ENCODE data around the gene DIO1.
"Not testable (repeated sequence)": the region's sequence is repeated elsewhere in the genome, so short reads cannot be mapped to it uniquely, and the experiment has no call there.

The DIO1 gene

DNA sequence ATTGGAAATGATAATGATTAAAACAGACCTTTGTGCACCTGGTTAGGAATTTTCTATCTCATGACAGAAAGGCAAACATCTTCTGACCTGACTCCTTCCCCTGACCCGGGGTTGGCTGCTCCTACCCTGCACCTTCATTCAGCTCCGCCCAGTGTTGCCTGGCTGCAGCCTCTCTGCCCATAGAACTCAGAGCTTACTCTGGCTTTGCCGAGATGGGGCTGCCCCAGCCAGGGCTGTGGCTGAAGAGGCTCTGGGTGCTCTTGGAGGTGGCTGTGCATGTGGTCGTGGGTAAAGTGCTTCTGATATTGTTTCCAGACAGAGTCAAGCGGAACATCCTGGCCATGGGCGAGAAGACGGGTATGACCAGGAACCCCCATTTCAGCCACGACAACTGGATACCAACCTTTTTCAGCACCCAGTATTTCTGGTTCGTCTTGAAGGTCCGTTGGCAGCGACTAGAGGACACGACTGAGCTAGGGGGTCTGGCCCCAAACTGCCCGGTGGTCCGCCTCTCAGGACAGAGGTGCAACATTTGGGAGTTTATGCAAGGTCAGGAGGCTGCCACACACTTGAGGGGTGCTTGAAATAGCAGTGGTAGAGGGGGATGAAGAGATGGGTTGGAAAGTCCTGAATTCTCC is at the start of gene DIO1:
Gene DIO1 (plus strand): TSS at position 189 of the 638 bp plus-strand sequence. CDS start 24 bp downstream, at position 213.
- no peak for DNase-seq (ENCODE audit: low read depth)

DNA sequence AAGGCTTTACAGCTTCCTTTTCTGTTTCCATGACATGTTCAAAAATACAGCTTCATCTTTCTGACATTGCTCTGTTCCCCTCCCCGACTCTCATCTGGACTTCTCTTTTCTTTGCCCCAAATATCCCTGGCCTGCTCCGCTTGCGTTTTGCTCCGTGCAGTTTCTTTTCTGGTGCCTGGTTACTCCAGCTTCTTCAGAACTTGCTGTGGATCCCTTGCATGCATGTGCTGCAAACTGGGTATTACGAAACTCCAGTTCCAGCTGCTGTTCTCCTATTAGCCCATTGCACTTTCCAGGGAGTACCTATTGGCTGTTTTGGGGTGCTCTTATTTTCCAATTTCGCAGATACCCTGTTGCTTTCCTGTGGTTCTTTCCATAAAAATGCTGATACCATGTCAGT is 46.0 kb upstream of the DIO1 start:
- DNase-seq (ENCODE audit: low read depth): no peak

DNA sequence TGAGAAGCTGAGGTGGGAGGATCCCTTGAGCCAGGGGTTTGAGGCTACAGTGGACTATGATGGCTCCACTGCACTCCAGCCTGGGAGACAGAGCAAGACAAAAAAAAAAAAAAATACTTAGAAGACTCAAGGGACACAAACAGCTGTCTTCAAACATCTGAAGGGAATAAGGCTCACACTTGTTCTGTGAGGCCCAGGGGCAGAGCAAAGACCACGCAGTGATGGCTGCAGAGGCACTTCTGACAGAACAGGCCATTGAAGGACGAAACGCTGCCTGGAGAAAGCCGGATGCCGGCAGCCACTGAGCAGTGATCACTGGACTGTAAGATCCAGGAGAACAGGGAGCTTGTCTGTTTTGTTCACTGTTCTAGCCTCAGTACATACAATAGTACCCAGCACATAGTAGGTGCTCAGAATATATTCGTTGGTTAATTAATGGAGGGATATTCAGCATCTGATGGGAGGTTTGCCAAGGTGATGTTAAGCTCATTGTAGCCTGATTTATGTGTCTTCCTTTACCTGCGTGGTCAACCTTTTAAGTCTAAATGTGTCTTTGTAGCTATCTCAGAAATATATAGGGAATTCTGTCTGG is 43.8 kb upstream of the DIO1 start:
- no peak for DNase-seq (ENCODE audit: low read depth)

DNA sequence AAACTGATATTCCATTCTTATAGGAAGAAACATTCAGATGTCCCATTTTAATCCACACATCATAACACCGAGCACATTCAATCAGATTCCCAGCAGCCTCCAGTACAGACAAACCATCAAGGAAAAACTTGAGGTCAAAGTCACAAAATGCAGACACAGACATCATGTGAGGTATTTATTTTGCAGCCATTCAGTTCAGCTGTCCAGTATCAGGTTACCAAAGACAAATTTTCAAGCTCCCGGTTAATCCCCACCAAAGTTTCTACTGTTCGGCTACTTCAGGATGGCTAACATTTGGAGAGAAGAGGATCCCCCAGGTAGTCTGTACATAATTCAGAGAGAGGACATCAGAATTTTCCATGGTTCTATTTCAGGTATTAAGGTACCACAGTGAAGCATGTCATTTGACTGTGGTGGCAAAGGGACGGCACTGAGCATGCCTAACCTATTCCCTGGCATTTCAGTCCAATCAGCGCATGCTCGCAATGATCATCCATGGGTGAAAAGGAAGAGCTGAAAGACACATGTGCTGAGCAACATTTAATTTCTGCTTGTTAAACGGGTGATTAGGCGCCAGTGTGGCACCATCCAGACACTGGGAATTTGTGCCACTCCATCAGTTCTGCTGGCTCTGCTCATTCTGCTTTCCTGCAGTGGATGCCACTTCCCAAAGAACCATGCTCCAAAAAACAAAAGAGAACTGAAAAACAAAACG is 42.3 kb upstream of the DIO1 start:
- no peak for DNase-seq (ENCODE audit: low read depth)

DNA sequence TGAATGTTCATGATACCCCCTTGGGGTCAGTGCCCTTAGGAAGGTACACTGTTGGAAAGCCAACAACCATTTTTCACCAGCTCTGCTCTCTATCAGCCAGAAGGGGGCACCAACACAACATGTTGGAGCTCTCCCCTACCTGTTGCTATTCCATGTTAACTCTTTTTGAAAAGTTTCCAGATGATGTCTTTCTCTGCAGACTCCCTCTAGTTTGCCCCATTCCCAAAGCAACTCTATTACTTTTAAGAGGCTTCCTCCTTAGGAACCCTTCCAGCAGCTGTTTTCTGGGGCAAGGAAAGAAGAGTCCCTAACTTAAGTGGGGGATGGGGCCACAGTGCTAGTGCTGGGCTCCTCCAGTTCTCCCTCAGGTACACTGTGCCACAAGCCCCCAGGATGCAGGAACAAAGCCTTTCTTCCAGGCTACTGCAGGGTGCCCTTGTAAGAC is 33.0 kb upstream of the DIO1 start:
- DNase-seq (ENCODE audit: low read depth): no peak

DNA sequence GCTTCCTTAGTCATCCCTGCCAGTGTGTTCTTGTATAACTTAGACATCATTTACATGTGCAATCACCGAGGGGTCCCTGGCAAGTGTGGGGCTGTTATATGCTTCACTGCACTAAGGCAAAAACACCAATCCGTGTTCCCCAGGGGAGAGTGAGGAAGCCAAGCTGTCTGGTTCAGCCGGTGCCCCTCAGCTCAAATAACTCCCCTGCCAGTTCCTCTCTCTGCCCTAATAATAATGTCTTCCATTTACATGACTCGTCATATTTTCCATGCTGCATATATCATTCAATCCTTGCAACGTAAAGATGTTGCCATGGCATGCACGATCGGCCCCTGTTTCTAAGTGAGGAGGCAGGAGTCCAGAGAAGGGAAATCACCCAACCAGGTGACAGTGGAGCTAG is 31.5 kb upstream of the DIO1 start:
- no peak for DNase-seq (ENCODE audit: low read depth)

DNA sequence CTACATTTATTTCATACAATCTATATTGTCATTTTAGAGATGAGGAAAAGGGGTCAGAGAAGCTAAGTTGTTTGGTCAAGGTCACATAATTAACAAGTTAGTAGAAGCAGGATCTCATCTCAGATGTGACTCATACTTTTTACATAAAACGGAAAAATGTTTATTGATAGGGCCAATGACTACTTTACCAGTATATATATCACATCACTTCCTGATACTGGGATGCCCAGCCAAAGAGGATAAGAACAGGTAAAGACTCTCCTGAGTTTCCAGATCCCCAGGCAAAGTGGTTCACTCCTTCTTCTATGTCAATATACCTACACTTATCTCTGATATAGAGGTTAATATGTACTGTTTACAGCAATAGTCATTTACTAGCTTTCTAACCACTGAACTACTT is 25.4 kb upstream of the DIO1 start:
- DNase-seq (ENCODE audit: low read depth): no peak

DNA sequence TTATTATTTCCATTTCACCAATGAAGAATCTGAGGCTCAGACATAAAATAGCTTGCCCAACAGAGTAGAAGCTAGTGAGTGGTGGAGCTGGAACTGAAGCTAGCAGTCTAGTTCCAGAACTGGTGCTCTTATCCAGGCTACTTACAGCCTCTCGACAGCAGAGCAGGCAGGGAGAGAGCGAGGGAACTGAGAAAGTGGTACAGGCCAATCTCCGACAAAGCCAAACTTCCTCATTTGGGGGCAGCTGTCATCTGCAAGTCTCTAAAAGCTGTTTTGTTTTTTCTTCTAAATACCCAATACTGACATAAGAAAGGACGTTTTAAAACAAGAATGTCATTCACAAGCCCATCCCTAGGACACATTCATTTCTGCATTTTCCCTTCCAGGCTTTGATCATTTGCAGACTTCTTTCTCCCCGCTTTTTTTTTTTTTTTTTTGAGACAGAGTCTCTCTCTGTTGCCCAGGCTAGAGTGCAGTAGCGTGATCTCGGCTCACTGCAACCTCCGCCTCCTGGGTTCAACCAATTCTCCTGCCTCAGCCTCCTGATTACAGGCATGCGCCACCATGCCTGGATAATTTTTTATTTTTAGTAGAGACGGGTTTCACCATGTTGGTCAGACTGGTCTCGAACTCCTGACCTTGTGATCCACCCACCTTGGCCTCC is 24.4 kb upstream of the DIO1 start:
- no peak for DNase-seq (ENCODE audit: low read depth)

DNA sequence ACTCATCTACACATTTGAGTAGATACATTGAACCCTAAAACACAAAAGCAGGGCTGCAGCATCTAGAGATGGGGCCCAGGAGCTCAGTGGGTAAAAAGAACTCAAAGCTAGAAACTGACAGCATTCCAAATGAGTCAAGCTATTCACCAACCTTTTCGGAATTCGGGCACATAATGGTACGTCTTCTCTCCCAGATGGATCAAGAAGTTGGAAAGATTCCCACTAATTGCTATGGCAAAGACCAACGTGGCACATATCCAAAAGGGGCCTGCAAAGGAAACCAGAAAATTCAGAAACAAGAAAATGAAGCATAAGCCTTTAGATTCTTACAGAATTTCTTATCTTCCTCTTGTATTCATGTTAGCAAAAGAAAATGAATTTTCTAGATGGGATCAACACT is 22.8 kb upstream of the DIO1 start:
- DNase-seq (ENCODE audit: low read depth): no peak

DNA sequence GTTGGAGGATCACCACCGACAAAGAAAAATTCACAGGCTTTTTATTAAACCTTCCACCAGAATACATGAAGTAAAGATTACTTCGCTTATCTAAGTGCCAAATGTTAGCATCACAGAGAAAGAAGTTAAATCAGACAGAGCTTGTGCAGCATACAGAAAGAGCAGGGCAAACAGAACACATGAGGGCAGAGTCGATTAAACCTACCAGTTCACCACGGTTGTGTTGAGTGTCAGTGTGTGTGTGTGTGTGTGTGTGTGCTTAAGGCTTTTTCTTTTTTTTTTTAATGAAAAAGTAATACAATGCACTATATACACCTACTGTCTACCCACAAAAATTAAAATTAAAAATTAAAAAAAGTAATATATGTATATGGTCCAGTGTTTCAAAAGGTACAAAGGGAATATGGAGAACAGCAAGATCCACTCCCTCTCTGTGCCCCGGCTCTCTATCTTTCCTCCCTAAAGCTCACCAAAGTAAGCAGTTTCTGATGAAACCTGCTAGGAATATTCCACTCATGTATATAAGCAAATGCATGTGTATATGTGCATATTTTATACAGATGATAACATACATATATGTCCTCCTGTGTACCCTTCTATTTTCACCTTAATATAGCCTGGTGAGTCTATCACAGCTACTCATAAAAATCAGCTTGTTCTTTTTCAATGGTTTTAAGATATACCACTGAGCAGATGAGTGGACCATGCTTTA is 22.1 kb upstream of the DIO1 start:
- DNase-seq (ENCODE audit: low read depth): no peak

DNA sequence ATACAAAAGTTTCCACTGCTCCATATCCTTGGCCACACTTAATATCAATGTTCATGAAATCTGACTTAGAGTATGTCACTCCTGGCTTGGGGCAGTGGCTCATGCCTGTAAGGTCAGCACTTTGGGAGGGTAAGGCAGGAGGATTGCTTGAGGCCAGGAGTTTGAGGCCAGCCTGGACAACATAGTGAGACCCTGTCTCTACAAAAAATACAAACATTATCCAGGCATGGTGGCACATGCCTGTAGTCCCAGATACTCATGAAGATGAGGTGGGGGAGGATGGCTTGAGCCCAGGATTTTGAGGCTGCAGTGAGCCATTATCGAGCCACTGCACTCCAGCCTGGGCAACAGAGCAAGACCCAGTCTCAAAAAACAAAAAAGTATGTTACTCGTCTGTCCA is 18.8 kb upstream of the DIO1 start:
- not testable (repeated sequence) for DNase-seq (ENCODE audit: low read depth)

DNA sequence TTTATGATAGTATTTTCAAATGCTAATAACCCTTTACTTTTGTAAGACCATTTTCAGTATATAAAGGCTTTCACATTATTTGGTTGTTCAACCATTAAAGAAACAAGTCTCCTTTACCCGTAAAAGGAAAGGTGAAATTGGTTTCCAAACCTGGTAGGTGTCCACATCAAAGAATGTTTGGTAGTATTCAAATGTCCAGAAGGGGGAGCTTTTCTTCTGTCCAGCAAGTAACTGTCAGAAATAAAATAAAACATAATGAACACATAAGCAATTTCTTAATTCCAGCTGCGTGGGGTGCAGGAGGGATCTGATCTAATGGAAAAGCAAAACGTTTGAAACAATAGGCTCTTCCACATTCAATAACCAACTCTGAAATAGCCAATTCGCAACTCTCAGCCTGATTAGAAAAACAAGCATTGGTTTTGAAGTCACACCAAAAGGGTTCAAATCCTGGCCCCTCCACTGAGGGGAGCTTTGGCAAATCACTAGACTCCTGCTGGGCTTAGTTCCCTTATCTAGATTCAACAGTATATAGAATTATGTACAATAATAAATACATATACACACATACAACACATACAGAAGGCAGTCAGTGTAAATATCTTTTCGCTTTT is 15.4 kb upstream of the DIO1 start:
- DNase-seq (ENCODE audit: low read depth): no peak

DNA sequence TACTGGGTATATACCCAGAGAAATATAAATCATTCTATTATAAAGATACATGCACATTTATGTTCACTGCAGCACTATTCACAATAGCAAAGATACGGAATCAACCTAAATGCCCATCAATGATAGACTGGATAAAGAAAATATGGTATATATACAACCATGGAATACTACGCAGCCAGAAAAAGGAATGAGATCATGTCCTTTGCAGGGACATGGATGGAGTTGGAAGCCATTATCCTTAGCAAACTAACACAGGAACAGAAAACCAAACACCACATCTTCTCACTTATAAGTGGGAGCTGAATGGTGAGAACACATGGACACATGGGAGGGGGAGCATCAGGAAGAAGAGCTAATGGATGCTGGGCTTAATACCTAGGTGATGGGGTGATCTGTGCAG is 12.1 kb upstream of the DIO1 start:
- DNase-seq (ENCODE audit: low read depth): not testable (repeated sequence)

DNA sequence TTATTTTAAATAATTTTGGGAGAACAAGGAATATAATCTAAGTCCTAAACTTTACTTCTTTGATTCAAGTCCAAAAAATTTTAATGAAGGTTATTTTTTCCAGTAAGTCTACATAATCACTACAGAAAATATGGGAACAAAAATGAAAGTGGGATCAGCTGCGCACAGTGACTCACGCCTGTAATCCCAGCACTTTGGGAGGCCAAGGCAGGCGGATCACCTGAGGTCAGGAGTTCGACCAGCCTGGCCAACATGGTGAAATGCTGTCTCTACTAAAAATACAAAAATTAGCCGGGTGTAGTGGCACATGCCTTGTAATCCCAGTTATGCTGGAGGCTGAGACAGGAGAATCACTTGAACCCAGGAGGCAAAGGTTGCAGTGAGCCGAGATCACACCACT is 10.4 kb upstream of the DIO1 start:
- not testable (repeated sequence) for DNase-seq (ENCODE audit: low read depth)

DNA sequence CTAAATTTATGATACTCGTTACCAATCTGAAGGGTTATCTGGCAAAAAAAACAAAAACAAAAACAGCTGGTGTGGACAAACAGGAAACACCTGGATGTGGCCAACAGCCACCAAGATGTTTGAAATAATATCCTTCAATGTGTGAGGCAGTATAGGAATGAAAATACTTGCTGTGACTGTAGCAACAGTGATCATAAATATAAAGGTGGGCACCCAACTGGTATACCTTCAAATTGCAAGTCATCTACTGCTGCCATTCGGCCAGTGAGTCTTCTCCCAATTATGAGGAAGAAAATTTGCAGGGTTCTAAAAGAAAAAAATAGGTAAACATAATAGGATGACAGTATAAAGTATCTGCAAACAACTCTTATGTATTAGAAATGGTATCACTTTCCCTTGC is 5.3 kb upstream of the DIO1 start:
- DNase-seq (ENCODE audit: low read depth): no peak

DNA sequence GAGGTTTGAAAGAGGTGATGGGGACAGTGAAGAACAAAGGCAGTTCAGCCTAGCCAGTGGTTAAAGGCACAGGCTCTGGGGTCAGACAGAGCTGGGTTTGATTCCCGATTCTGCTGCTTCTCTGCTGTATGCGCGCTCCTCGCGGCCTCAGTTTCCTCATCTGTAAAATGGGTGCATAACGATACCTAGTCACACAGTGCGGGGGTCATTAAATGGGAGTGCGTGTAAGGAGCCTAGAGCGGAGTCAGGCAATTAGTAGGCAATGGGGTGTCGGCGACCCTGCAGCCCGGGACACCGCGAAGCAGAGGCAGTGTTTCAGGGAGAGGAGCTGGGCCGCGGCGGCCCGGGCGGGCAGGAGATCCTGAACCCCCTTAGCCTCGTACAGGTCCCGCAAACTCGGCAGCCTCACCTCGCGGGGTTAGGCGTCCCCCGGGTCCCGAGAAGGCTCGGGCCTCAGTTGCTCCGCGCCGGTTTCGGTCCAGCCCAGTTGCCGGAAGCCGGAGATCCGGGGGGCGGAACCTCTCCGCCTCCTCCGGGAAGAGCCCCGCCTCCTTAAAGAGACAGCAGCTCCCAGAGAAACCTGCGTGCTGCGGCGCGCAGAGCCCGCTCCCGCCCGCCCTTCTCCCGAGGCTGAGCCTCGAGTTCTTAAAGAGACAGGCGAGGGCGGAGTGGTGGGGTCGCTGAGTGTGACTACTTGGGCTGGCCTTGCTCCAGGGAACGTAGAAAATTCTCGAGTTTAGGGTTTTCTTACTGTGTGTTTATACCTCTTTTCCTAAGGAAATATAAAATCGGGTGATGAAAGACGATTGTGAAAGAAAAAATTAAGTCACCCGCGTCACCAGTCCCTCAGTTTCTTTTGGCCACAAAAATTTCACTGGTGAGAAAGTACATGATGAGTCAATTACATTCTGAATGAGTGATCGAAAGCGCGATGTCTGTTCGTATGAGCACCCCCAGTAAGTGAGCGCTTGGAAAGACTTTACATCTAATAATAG is 4.4 kb upstream of the DIO1 start, which contains the start of gene YIPF1:
Gene YIPF1 (minus strand): TSS at position 494 of the 995 bp plus-strand sequence. CDS start 860 bp downstream, outside the sequence.
- DNase-seq (ENCODE audit: low read depth): peak; percentile 77

DNA sequence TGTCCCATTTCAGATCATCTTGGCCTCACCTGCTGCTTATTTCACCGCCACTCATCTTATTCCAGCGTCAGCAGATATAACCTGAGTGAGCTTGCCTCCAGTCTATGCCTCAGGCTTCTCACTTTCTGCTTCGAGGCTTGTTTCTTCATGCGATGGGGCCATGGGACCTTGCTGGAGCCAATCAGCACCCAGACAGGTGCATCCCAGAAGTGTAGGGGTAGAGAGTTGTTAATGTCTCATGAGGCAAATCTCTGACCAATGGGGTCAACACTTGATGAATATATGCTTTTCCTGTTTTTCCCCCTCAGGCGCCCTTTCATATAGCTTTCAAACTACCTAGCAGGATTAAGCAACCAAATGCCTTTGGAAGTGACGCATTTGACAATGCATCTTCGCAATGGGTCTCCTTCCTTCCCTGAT is 3.5 kb upstream of the DIO1 start:
- DNase-seq (ENCODE audit: low read depth): no peak

DNA sequence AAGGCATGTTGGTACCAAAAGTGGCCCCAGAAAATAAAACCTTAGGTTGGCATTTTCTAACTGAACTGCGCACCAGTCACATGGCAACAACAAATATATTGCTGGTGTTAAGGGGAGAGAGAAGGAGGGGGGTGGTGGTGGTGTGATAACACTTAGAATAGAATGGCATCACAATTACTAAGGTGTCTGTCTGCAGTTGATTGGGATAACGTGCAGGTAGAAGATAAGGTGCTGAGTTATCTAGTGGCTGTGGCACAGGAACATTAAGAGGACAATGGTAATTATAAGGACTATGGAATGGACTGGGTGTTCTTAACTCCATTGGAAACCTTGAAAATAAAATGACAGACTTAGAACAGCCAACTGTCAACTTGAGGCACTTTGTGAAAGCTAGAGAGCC is 3.0 kb upstream of the DIO1 start:
- no peak for DNase-seq (ENCODE audit: low read depth)

DNA sequence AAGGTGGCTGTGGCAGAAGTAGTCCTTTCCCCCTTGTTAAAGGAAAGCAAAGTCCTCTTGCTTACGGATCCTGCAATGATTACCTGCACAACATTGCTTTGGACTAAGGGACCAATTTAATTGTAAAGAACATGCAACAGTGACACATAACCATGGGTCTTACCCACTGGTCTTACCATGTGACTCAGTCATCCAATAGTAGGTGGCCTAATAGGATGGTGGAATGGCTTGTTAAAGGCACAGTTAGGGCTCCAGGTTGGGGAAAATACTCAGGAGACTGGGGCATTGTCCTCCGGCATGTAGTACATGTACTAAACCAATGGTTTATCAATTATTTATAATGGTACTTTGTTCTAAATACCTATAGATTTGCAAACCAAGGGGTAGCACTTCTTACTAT is 2.3 kb upstream of the DIO1 start:
- DNase-seq (ENCODE audit: low read depth): no peak

DNA sequence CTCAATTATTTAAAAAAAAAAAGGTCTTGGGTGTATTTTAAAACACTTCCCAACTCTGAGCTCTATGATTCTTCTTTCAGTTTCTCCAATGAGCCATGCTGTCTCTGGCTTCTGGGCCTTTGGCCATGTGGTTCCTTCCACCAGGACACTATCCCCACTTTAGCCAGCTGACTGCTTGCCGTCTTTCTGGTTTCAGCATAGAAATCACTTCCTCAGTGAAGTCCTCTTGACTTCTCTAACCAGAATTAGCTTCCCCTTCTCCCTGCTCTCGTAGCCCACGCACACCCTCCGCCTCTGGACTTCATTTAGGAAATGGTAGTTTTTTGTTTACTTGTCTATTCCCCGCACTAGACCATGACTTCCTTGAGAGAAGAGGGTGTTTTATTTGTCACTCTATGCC is 1.1 kb upstream of the DIO1 start:
- no peak for DNase-seq (ENCODE audit: low read depth)
